ENCODE data around the gene FCRL4.

The FCRL4 gene

DNA sequence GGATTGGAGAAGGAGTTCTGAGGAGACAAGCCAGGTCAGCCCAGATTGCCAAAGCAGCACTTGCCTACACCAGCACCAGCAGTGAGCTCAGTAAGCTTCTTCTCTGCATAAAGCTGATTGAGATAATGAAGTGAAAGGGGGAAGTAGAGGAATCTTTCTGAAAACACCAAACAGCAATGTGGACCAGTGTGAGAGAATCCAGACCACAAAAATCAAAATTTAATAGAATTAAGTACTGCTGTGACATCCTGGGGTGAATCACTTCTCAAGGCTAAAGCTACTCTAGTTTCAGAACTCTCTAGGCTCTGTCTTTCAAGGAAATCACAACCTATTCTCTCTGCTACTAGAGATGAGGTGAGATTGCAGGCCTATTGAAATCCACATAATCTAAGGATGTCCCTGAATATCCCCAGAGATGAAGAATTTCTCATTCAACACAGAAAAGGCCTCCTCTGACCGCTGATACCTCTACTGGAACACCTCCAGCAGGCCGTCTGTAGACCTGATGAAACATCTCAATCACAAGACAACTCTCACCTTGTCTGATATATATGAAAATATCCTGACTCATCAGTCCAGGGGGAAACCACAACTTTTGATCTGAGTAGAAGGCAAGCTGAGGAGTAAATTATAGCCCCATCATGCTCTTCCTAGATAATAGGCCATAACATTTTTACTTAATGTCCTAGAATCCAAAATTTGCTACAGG lies at the start of gene FCRL4:
FCRL4 (minus strand) TSS at position 127 of the 709 bp plus-strand sequence. CDS start 141 bp downstream, outside the sequence.
- no peak for DNase-seq

DNA sequence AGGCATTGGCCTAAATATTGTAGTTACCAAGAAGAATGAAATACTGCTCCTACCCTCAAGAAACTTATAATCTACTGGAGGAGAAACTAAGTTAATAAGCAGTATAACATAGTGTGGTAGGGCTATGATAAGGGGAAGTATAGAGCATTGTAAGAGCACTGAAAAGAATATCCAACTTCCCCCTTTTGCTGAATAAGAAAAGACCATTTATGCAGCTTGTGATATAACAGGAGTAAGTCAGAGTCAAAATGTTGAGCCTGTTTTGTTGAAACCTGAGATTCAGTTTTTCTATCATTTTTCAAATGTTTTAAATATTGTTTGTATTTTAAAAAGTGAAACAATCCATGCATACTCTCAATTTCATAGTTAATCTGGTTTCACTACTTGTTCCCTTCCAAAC lies 48.3 kb upstream of the FCRL4 start:
- DNase-seq: no peak

DNA sequence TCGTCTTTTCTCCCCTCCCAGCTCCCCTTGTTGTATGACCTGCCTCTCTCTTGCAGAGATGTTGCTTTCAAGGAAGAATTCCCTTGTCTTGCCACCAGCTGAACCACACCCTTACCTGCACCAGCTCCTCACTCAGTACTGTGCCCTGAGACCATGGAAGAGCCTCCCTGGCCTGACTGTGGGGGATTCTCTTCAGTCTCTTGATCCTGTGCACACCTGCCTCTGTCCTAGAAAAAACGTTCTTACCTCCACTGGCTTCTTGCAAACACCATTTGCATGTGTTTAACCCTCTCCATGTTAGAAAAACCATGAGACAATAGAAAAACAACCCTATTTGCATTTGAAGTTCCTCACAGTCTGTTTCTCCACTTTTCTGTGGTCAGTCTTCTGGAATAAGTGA lies 43.3 kb upstream of the FCRL4 start:
- no peak for DNase-seq

DNA sequence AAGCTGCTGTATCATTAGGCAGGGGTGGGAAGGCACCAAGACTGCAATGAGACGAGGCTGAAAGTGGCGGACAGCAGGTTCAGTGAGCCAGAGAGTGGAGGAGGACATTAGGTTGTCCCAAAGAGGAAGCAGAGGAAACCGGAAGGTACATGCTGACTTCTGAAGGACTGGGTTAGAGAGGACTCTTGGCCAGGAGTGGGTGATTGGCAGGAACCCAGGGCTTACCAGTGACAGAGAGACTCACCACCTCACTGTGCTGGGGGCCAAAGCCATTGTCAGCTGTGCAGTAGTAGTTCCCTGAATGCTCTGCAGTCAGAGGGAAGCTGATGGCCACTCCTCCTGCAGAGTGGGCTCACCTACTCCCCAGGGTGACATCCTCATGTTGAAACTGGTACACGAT lies 41.9 kb upstream of the FCRL4 start:
- DNase-seq: no peak

DNA sequence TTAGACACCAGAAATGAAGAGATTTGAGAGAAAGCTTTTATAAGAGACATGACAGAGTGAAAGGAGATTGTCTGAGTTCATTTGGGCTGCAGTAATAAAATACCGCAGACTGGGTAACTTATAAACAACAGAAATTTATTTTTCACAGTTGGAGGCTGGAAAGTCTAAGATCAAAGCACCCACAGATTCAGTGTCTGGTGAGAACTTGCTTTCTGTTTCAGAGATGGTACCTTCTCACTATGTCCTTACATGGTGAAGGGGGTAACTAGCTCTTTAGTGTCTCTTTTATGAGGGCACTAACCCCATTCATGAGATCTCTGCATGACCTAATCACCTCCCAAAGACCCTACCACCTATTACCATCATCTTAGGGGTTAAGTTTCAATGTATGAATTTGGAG lies 30.9 kb upstream of the FCRL4 start:
- DNase-seq: no peak

DNA sequence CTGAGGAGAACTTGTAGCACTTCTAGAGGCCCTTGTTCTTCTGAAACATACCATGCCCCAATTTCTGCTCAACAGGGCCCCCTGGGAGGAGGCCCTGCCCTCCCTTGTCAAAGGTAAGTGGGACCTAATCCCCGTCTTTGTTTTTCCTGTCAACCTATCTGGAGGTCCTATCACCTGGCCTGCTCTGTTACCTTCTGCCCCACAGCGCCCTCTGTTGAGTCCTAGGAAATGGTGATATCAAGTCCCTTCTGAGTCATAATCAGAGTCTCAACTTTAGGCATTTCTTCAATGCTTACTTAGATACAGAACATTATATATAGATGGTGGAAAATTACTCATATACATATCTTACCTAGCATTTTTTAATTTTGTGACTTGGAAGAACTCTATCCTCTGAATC lies 28.2 kb upstream of the FCRL4 start:
- no peak for DNase-seq

DNA sequence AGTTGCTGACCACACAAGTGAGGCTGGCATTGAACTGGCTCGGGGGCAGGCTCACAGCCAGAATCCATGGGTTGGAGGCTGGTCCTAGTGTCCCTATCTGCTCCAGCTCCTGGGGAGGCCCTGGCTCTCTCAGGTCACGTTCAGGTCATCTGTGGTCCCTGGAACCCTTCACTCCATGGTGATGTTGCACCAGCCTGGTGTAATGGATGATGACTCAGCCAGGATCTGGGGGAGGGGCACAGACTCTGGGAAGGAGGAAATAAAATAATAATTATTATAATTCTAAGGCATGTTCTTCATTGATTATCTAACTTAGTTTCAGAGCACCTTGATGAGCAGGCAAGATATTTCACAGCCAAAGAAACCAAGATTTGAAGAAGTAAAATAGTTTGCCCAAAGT lies 26.6 kb upstream of the FCRL4 start:
- no peak for DNase-seq

DNA sequence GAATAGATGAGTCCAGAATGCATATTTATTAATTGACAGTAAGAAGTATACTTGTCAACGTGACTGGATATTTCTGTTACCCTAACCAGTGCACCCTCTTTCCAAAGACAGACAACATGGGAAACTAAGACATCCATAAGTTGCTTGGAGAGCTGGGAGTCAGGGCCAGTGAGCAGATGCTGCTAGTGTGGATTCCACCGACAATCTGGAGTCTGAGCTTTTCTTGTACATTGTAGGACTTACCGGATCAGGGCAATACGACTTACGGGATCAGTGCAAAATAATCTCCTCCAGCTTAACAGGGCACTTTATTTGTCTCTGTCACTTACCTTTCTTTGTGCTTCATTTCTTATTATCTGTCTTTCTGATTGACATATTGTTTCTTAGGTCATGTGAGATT lies 24.6 kb upstream of the FCRL4 start:
- DNase-seq: no peak

DNA sequence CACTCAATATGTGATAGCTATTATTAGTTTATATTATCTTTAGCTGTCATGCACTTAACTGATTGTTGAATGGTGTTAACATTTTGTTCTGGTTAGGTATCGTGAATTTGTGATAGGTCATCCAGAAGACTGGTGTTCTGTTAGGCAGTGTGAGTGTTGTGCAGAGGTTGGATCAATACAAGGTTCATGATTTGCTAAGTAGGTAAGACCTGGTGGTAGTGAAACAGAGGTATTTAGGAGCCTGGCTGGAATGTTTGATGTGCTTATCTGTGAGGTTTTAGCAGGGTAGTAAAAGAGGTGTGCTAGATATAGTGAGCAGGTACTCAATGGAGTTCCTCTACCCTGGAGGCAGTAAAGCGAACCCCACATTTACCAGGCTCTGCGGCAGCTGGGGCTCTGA lies 20.3 kb upstream of the FCRL4 start:
- DNase-seq: no peak

DNA sequence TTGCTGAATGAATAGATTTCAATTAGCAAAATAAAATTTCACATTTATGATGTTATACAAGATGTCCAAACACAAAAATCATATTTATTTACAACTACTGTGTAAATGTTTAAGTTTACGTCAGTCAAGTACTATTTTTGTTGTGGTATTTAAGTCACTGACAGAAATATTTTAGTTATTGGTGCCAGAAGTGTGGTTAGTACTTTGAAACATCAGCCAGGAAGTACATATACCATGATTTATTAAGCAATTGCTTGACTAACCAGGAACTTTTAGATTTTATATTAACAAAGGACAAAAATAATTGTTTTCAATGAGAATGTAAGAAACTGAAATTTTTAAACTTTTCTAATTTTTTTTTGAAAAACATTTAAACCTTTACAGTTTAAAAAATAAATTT lies 2.4 kb upstream of the FCRL4 start:
- DNase-seq: no peak

DNA sequence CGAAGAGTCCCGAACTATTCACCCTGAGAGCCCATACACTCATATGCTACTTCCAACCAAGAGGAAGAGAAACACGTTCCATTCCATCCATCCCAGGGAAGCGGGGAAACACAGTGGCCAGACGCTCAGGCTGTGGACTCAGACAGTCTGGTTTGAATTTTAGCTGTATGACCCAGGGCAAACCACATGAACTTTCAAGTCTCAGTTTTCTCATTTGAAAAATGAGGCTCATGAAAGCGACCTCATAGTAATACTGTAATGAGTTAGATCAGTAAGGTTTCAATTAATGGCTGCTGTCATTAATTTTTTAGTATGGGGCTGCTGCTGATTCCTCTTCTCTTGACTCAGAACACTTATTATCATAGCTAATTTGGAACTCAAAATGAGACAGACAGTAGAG lies 1.5 kb downstream of the FCRL4 start:
- DNase-seq: no peak

DNA sequence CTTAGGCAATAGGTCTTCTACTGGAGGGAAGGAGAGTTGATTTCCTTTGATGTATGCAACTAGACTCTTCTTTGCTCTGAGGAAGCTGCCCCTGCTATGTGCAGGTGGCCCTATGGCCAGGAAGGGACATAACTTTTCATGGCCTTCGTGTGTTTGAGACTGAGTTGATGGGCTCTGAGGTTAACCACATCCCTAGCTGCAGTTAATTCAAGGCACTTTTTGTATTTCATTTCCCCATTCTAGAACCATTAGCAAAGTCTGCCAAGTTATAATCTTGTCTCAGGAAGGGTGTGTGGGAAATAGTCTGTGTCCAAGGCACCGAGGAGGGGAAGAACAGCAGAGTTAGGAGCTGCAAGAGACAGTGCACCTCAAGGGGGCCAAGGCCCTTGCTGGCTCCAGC lies 2.5 kb downstream of the FCRL4 start:
- DNase-seq: no peak

DNA sequence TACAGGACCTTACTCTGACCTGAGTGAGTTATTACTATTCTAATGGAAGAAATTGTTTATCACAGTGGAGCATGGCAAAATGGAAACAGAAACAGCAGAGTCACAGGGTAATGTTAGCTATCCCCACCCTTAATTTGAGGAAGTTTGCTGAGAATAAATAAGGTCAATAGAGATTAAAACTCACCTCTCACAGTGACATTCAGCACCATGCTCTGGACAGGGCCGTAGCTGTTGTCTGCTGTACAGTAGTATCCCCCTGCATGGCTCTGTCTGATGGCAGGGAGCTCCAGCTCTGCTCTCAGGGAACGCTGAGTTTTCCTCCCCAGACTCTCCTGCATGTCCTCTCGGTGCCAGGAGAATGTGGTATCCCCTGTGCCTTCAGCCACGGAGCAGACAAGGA lies 11.9 kb downstream of the FCRL4 start:
- no peak for DNase-seq

DNA sequence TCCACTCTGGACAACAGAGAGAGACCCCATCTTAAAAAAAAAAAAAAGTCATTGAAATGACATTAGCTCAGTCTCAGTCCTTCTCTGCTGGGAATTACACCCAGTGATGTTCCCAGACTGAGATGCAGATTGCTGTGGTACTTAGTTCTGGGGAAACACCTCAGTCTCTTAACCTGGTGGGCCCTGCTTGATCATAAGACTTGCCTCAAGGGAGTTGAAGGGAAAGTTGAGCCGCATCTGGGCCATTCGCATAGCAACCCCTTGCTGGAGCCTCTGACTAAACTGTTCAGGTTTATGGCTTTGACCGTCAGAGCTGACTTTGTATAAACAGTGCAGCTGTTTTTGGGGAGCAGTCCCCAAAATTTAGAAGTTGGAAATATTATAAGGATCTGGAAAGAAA lies 13.4 kb downstream of the FCRL4 start:
- no peak for DNase-seq

DNA sequence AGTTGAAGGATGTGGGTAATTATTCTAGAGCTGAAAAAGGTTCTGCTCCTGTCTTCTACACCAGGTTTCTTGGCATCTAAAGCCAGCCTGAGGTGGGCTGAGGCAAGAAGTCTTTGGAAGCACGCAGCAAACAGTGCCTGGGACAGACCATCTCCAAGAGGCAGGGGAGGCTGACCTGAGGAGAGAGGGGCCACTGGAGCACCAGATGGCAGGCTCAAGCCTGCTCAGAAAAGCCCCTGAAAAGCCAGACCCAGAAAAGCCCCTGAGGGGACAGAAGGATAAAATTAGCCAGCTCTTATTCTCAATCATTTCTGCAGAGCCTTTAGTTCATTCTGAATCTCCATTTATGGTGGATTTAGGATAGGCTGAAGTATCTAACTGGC lies 17.1 kb downstream of the FCRL4 start:
- no peak for DNase-seq

DNA sequence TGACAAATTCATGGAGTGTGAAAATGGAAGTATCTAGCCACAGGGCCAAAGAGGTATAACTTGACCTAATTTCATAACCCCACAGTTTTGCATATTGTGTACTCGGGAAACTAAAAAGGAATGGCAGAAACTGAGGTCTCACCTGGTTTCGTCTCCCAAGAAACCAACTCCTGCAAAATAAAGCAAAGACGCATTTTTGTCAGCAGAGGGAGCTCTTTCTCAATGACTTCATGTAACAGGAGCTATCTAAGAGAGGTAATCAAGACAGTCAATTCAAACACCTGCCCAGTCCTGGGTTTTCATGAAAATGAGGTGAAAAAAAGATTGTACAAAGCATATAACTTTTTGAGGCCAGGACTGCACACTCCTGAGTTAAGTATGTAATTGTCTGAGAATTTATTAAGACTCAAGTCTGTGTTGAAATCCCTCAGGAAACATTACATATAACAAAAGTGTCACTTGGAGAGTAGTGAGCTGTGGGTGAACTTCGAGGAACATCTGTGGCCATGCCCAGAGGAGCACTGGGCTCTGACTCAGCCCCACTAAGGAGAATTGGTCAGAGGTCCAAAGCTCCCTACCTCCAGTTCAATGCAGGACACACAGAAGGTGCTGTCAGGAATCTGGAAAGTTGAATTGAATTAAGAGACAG lies 17.6 kb downstream of the FCRL4 start:
- no peak for DNase-seq

DNA sequence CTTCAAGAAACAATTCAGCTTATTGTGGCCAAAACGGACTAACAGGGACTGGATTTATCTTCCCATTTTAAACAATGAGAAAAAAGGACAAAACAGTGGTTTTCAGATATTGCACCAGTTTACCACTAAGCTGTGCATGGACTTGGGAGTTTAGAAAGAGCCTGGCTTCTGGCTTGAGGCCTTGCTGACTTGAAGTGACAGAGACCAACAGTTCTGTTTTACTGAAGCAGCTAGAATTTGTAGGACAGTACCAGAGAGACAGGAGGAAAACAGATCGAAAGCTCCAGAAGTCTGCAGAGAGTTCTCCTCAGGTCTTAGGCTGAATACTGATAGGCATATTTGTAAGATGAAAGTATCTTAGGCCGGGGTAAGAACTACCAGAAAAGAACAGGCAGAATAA lies 20.5 kb downstream of the FCRL4 start:
- no peak for DNase-seq

DNA sequence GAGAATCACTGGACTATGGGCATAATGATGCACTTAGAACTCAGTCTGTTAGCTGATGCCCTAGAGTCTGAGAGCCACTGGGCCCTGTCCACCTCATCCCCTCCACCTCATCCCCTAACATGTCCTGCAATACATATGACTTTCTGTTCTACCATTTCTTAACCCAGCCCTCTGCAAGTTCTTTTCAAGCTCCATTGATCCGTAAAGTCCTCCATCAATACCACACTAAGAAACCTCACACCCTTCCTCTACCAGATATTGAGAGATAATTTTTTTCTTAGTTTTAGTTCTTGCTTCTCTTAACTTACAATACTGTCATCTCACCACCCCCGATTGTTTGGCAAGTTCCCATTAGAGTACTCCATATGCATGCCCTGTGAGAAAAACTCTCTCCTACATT lies 22.1 kb downstream of the FCRL4 start:
- no peak for DNase-seq

DNA sequence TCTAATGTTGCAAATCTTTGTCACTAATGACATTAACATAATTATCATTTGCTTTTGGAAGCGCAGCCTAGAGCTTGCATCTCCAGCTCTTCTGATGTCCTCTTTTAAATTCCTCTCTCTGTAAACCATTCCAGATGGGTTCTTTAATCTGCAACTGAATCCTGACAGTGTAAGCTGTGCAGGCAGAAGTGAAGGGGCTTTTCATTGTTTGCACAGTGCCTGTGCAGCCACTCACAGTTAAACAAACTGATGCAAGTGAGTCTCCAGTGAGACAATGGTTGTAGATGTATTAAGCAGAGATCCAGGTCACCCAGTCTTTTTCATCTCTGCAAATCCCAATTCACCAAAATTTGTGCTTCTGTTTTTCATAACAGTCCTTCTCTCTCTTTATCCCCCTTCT lies 23.0 kb downstream of the FCRL4 start:
- DNase-seq: no peak

DNA sequence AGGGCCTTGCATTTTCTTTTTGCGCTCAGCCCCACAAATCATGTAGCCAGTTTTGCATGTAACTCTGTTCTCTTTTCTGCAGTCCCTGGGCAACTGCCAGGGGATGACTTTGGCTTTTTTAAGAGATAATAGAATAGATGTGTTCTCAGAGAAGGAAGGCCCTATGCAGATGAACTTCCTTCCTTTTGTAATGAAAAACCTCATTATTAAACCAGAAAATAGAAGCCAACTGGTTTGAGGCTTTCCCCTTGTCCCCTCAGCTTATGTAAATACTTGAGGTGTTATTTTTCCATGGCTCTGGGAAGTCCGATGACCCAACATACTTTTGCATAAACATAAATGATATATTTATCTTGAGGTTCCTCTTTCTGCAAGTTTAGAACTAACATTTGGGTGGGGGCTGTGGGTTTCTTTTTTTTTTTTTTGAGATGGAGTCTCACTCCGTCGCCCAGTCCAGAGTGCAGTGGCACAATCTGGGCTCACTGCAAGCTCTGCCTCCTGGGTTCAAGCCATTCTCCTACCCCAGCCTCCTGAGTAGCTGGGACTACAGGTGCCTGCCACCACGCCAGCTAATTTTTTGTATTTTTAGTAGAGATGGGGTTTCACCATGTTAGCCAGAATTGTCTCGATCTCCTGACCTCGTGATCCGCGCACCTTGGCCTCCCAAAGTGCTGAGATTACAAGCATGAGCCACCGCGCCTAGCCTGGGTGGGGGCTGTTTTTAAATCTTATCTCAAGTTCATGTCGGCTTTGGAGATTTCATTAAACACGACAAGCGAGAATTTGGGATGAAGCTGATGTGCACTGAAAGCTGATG lies 31.2 kb downstream of the FCRL4 start:
- DNase-seq: no peak

DNA sequence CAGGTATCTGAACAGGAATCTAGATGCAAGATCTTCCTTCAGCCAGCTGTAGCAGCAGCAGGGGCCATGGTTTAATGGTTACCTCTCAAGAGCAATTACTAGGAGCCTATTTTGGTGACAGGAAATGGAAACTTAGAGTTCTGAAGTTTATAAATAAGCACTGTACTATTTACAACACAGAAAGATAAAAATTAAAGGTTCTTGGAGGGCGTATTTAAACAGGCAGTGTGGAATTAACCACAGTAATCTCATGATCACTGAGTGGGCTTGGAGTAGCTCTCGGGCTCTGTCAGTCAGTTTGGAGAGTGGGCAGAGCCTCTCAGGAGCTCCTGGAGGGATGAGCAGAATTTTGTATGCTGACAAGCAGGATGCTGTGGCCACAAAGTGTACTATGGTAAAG lies 35.4 kb downstream of the FCRL4 start:
- no peak for DNase-seq

DNA sequence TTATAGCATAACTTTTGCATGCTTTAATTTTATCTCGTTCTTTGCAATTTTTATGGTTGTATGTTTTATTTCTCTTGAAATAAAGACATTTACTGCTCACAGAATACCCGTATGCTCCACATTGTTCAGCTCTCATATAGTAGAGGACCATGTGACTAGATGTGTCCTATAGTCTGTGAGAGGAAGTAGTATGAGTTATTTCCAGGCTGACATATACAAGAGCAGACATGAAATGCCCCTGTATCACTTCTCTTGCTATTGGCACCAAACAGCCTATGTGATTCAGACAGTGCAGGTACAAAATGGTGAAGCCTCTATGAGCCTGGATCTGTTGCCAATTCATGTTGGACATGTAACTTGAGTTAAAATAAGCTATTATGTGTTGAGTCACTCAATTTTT lies 39.8 kb downstream of the FCRL4 start:
- no peak for DNase-seq

DNA sequence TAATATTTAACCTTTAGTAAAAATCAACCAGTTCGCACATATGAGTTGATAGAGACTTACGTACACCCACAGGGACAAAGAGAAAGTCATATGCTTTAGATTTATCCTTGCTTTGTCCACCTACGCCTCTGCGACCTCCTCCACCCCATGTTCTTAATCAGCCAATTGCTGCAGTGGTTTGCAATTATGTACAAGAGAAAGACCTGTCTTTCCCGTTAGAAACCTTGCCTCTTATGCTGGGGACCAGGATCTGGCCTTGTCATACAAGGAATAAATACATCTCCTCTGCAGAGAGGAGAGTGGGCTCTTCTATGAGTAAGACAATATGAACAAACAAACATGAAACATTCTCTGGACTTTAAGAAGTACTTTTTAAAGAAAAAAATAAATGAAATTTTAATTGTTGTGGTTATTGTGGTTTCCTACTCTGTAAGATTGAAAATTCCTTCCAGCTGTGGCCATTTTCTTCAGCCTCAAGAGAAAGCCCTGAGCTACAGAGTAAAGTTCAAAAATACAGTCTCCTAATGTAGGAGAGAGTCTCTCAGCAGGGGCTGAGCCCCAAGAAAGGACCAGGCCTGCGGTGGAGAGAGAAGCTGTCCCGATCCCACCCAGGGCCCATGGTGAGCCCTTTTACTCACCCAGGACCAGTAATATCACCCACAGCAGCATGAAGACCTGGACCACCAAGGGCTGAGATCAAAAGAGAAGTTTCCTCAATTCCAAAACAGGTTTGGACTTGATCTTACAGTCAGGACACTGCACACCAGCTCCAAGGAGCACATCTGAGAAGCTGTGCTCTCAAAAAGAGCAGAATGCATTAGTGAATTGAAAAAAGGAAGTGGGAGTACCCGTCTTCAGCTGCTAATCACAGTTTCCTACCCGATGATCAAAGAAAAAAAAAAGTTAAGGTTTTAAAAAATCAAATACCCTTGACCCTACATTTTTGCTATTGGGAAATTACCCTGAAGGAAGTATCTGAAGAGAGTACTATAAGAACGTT lies 45.9 kb downstream of the FCRL4 start, which contains the start of gene FCRL5:
FCRL5 (minus strand) TSS at position 822 of the 1,000 bp plus-strand sequence; CDS start at position 669, 153 bp downstream.
- DNase-seq: no peak

All from activated CD8-positive, alpha-beta memory T cell treated with anti-CD3 and anti-CD28 coated beads, Interleukin-2, amount 50 U/mL, for 48 hours (primary cell).